ENCODE measurements around the gene GSDMA. TPM values are rescaled to one million over a fixed set of nuclear protein-coding genes. Genes with fewer than 3 reads are reported as not detected.

GSDMA gene, protein sequence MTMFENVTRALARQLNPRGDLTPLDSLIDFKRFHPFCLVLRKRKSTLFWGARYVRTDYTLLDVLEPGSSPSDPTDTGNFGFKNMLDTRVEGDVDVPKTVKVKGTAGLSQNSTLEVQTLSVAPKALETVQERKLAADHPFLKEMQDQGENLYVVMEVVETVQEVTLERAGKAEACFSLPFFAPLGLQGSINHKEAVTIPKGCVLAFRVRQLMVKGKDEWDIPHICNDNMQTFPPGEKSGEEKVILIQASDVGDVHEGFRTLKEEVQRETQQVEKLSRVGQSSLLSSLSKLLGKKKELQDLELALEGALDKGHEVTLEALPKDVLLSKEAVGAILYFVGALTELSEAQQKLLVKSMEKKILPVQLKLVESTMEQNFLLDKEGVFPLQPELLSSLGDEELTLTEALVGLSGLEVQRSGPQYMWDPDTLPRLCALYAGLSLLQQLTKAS
- total RNA-seq, result not detected in 2 replicates

DNA sequence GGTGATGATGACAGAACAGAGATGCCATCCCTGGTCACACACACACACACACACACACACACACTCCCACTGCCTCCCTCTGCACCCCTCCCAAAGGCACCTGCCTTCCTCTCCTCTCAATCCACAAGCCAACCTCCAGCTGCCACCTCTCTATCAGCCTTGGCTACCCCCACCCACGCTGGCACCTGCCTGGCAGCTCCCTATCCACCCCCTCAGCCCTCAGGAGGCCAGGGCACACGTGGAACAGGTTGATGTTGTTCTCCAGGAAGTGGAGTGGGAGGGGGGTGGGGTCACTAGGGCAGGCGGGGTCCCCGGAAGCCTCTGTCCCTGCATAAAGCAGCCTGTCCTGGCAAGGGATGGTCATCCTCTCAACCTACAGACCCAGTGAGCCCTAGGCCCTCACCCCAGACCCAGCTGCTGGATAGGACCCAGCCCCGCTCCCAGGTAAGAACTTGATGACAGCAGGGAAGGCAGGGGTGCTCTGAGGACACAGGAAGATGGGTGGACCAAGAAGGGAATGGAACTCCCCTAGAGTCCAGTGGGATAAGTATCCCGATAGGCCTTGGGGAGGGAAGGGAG is at the start of gene GSDMA:
Gene GSDMA, plus strand, starts transcription at position 363 of the 579 bp plus-strand sequence. CDS start 2,684 bp downstream, outside the sequence.

DNA sequence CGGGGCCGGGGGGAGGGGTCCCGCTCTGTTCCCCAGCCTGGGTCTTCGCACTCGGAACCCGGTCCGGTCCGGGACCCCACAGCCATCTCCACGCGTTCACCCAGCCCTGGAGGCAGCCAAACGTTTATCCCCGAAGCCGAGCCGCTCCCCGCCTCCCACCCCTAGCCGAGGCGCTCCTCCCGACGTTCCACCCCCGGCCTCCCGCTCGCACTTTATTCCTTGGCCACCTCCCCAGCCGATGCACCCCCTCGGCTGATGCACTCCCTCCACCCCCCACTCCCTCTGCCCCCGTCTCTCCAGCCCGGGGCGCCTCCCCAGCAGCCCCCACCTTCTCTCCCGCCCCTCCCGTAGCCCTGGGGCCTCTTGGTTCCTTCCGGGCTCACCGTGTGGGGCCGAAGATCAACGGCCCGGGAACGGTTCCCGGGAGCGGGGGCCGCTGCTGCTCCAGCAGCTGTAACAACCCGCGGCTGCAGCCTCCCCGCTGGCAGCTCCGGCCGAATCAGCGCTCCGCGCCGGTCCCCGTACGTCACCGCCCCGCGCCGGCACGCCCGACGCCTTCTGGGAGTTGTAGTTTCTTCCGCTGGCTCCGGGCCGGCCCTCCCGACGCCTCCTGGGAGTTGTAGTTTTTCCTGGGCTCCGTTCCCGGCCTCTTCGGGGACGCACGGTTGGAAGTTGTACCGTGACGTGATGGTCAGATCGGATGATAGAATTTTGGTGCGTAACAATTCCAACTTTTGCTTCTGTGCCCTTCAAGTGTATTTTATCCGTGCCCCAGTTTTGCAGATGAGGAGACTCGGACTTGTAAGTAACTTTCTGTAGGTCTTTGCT is 35.5 kb upstream of the GSDMA start, which contains the start of the genes LRRC3C and ORMDL3:
Gene LRRC3C, plus strand, starts transcription at position 632 of the 828 bp plus-strand sequence. CDS start 13,792 bp downstream, outside the sequence.
Gene ORMDL3, minus strand, starts transcription at position 501 of the 828 bp plus-strand sequence. CDS start 3,398 bp downstream, outside the sequence.

DNA sequence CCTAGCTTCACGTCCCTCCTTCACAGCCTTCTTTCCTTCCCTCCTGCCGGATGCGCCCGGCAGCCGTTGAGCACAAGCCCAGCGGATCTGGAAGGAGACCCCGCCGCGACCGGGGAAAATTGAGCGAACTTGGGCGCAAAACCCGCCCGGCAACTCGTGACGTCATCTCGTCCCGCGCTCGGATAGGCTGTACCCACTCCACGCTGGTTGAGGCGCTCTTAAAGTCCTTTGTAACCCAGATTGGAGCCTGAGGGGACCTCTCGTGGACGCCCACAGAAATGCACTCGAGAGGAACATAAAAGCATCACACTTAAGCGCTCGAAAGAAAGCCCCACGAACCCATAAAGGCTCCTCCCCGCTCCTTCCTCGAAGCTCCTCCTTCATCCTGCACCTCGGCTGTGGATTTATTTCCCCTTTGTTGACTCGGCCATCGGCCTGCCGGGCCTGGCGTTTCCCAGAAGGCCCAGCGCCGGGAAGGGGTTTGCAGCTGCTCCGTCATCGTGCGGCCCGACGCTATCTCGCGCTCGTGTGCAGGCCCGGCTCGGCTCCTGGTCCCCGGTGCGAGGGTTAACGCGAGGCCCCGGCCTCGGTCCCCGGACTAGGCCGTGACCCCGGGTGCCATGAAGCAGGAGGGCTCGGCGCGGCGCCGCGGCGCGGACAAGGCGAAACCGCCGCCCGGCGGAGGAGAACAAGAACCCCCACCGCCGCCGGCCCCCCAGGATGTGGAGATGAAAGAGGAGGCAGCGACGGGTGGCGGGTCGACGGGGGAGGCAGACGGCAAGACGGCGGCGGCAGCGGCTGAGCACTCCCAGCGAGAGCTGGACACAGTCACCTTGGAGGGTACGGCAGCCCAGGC is 17.8 kb downstream of the GSDMA start, which contains the start of gene PSMD3:
Gene PSMD3, plus strand, starts transcription at position 457 of the 856 bp plus-strand sequence. Its CDS starts 164 bp downstream, at position 621.

DNA sequence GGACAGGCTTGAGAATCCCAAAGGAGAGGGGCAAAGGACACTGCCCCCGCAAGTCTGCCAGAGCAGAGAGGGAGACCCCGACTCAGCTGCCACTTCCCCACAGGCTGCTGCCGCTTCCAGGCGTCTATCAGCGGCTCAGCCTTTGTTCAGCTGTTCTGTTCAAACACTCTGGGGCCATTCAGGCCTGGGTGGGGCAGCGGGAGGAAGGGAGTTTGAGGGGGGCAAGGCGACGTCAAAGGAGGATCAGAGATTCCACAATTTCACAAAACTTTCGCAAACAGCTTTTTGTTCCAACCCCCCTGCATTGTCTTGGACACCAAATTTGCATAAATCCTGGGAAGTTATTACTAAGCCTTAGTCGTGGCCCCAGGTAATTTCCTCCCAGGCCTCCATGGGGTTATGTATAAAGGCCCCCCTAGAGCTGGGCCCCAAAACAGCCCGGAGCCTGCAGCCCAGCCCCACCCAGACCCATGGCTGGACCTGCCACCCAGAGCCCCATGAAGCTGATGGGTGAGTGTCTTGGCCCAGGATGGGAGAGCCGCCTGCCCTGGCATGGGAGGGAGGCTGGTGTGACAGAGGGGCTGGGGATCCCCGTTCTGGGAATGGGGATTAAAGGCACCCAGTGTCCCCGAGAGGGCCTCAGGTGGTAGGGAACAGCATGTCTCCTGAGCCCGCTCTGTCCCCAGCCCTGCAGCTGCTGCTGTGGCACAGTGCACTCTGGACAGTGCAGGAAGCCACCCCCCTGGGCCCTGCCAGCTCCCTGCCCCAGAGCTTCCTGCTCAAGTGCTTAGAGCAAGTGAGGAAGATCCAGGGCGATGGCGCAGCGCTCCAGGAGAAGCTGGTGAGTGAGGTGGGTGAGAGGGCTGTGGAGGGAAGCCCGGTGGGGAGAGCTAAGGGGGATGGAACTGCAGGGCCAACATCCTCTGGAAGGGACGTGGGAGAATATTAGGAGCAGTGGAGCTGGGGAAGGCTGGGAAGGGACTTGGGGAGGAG is 52.5 kb downstream of the GSDMA start, which contains the start of gene CSF3:
Gene CSF3, plus strand, starts transcription at position 436 of the 993 bp plus-strand sequence. Its CDS starts 35 bp downstream, at position 471.

Other genes with a start within 250 kb of the GSDMA start
- 38.7 and 50.6 TPM in 2 replicates for gene MIEN1, start 232.5 kb upstream of the GSDMA start, total RNA-seq
- gene GRB7, start 225.1 kb upstream of the GSDMA start, total RNA-seq, result 0.29 and 0.44 TPM in 2 replicates
- gene IKZF3, start 98.7 kb upstream of the GSDMA start, total RNA-seq, result not detected in 2 replicates
- gene ZPBP2, start 94.8 kb upstream of the GSDMA start, total RNA-seq, result not detected in 2 replicates
- gene GSDMB, start 44.4 kb upstream of the GSDMA start, total RNA-seq, result 3.5 and 4.7 TPM in 2 replicates
- 43.6 and 46.1 TPM in 2 replicates for gene ORMDL3, start 35.4 kb upstream of the GSDMA start, total RNA-seq
- gene LRRC3C, start 35.3 kb upstream of the GSDMA start, total RNA-seq, result not detected in 2 replicates
- 69.0 and 70.6 TPM in 2 replicates for gene PSMD3, start 17.8 kb downstream of the GSDMA start, total RNA-seq
- not detected in 2 replicates for gene CSF3, start 52.4 kb downstream of the GSDMA start, total RNA-seq
- 25.2 and 51.4 TPM in 2 replicates for gene MED24, start 91.4 kb downstream of the GSDMA start, total RNA-seq
- 26.6 and 27.3 TPM in 2 replicates for gene THRA, start 100.0 kb downstream of the GSDMA start, total RNA-seq
- gene NR1D1, start 137.6 kb downstream of the GSDMA start, total RNA-seq, result 2.7 and 4.1 TPM in 2 replicates
- gene MSL1, start 159.0 kb downstream of the GSDMA start, total RNA-seq, result 42.4 and 49.2 TPM in 2 replicates
- 29.1 and 30.7 TPM in 2 replicates for gene CASC3, start 177.5 kb downstream of the GSDMA start, total RNA-seq
- gene RAPGEFL1, start 214.5 kb downstream of the GSDMA start, total RNA-seq, result 1.3 and 2.5 TPM in 2 replicates

Measured in cardiac ventricle fibroblast (primary cell).